Heart left ventricle (tissue), 13 donors: ENCODE measurements around the gene MYL7.

ENCODE experiments used
- CTCF ChIP-seq, 12 donors: fragments of 200-600 bp; sonication (generic) in 4 of 12; IDR thresholded peaks; one replicate each; pipeline versions ENCODE4 v1.5.0 to v1.8.0; 2018 to 2022; ENCODE audit warnings: antibody characterized with exemption in 12 of 12, mild to moderate bottlenecking in 5 of 12
- POLR2A ChIP-seq, 2 donors: fragments of 450-650 bp; IDR thresholded peaks; one replicate each; pipeline ENCODE4 v1.6.1; 2017; ENCODE audit warnings: antibody characterized with exemption in 2 of 2, mild to moderate bottlenecking in 2 of 2, moderate library complexity in 2 of 2
- donor health status: ischemic (EF 13 %, LVEDD 7.1; RV severe dilation, severe dysfunction).
- donor health status: DM: no; HTN: yes; CAD: no.
- donor health status: DM: no; HTN: no; CAD: no.
- donor health status: ischemic (EF 25% LVEDD 6.9; RV normal size, moderate dysfunction).
- donor health status: ischemic (EF 25% LVEDD 5.7; RV mildly dilated, moderate dysfunction).
- donor health status: ischemic (EF 35%, LVEDD 5.7; RV mildly dilated, moderate dysfunction).
- donor health status: nonischemic (EF 11% LVEDD 7.7; RV severe dilation, severe dysfunction).
- donor health status: DM: yes; HTN: yes; CAD: no.
- donor health status: PGD.
- donor health status: ischemic (EF 29% LVEDD 5.4; RV normal size, mild dysfunction).
- donor health status: nonischemic (EF 23%, LVEDD 6.1; RV moderate dilation, normal function).

- TF ChIP-seq POLR2A (IDR thresholded peaks at IDR 0.05): no peak
- no peak for TF ChIP-seq CTCF (IDR thresholded peaks at IDR 0.05)
Measured at GRCh38 chr7:44151956-44152355, 10.8 kb upstream of the MYL7 start.
